OCI-M2 (cell line): ENCODE data around the gene TMEM243.
"Not testable (repeated sequence)": the region's sequence is repeated elsewhere in the genome, so short reads cannot be mapped to it uniquely, and the experiment has no call there.

Experiments used
- DNase-seq: peaks from one replicate; lab custom pipeline; 2025; ENCODE audit not compliant: unreplicated experiment; lab: John Stamatoyannopoulos, UW

The TMEM243 gene

GRCh38 chr7:87219545-87220025 is at the start of gene TMEM243:
TMEM243 (minus strand) TSS chr7:87219732; CDS start chr7:87219503, 229 bp downstream.
- DNase-seq, result no peak

- DNase-seq, result no peak
These were observed 47.8 kb upstream of the TMEM243 start for GRCh38 chr7:87267239-87267900.

- no peak for DNase-seq
These were observed 44.0 kb upstream of the TMEM243 start for GRCh38 chr7:87263537-87263936.

GRCh38 chr7:87253589-87254087 is 34.1 kb upstream of the TMEM243 start:
- no peak for DNase-seq

- DNase-seq, result not testable (repeated sequence)
These were observed 26.1 kb upstream of the TMEM243 start for GRCh38 chr7:87245671-87246070.

GRCh38 chr7:87238464-87239051 is 19.0 kb upstream of the TMEM243 start:
- not testable (repeated sequence) for DNase-seq

GRCh38 chr7:87234949-87235348 is 15.4 kb upstream of the TMEM243 start:
- no peak for DNase-seq

- DNase-seq, result no peak
These were observed 12.2 kb upstream of the TMEM243 start for GRCh38 chr7:87231711-87232110.

GRCh38 chr7:87231258-87231657 is 11.7 kb upstream of the TMEM243 start:
- DNase-seq, result no peak

GRCh38 chr7:87226495-87226894 is 7.0 kb upstream of the TMEM243 start:
- no peak for DNase-seq

- no peak for DNase-seq
These were observed 6.2 kb upstream of the TMEM243 start for GRCh38 chr7:87225696-87226095.

GRCh38 chr7:87223666-87224065 is 4.1 kb upstream of the TMEM243 start:
- DNase-seq, result no peak

GRCh38 chr7:87220734-87221215 is 1.2 kb upstream of the TMEM243 start:
- no peak for DNase-seq

GRCh38 chr7:87220026-87220733 is 648 bp upstream of the TMEM243 start:
- DNase-seq, result no peak

- DNase-seq, result no peak
These were observed 562 bp downstream of the TMEM243 start for GRCh38 chr7:87218796-87219544.

GRCh38 chr7:87217983-87218653 is 1.4 kb downstream of the TMEM243 start:
- no peak for DNase-seq

- no peak for DNase-seq
These were observed 2.6 kb downstream of the TMEM243 start for GRCh38 chr7:87216701-87217508.

GRCh38 chr7:87215046-87215445 is 4.5 kb downstream of the TMEM243 start:
- no peak for DNase-seq

- DNase-seq, result no peak
These were observed 5.7 kb downstream of the TMEM243 start for GRCh38 chr7:87213811-87214210.

- no peak for DNase-seq
These were observed 6.3 kb downstream of the TMEM243 start for GRCh38 chr7:87213252-87213651.
